Bronchial epithelial cell (primary cell): ENCODE results near the gene RAI1. TPM values are rescaled to one million over a fixed set of nuclear protein-coding genes. Genes with fewer than 3 reads are reported as not detected.
"Not testable (repeated sequence)": the region's sequence is repeated elsewhere in the genome, so short reads cannot be mapped to it uniquely, and the experiment has no call there.

Source experiments
- DNase-seq: peaks from one replicate; pipeline ENCODE4 v3.0.0-alpha.2; 2010; ENCODE audit warnings: low read depth
- FAIRE-seq: peaks from 2 replicates; lab custom pipeline; 2011; peaks lifted over from hg19 to GRCh38; lab: Jason Lieb, UNC
- H3K27me3 ChIP-seq: 2 replicates; pipeline ENCODE4 v1.5.1; 2011; ENCODE audit warnings: low read length; ENCODE audit not compliant: control insufficient read depth, insufficient read depth
- H3K36me3 ChIP-seq: 2 replicates; pipeline ENCODE4 v1.5.1; 2011; ENCODE audit warnings: low read length; ENCODE audit not compliant: control insufficient read depth, insufficient read depth
- H3K4me3 ChIP-seq: 2 replicates; pipeline ENCODE4 v1.5.1; 2011; ENCODE audit warnings: mild to moderate bottlenecking, low read depth, low read length, control low read depth
- CTCF ChIP-seq: IDR thresholded peaks from 2 replicates; pipeline ENCODE4 v1.5.1; 2011; ENCODE audit warnings: mild to moderate bottlenecking, moderate library complexity, low read length, control low read depth, inconsistent platforms; ENCODE audit not compliant: insufficient read depth, severe bottlenecking
- total RNA-seq: library from RNA; depleted of rRNA; stranded (reverse); fragments of >200 nt; gene quantifications from 2 replicates; pipeline ENCODE4 v1.2.1, GENCODE V29; 2014

The RAI1 gene
- total RNA-seq, 1 donor from 2014 or later, result 7.4 TPM

DNA sequence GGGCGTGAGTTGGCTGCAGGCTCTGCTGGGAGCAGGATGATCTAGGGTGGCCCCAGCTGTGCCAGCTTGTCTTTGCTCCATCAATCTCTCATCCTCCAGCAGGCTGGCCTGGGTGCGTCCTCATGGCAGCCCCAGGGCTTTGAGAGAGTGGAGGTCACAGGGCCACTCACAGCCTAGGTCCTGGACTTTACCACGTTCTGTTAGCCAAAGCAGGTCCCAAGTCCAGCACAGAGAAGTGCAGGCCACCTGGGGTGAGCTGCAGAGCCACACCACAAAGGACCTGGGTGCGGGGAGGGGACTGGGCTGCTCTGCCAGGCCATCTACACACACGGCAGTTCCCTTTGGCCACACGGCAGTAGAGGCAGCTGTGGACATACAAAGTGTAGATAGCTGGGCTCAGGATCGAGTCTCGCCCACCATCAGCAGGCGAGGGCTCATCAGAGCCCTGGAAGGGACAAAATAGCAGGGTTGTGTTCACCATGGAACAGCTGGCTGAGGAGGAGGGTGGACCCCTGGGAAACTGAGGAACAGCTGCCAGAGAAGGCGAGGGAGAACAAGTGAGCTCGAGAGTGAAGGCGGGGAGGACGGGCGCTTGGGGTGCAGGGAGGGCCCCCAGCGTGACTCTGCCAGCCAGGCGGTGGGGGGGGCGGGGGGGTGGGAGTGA, 125.5 kb downstream of the RAI1 start:
- peaks cover 28% of the 10 kb centered on the region for H3K36me3 ChIP-seq
- FAIRE-seq, result no peak
- TF ChIP-seq CTCF, result no peak
- no peak for DNase-seq
- no peaks in the 10 kb centered on the region for H3K27me3 ChIP-seq
- H3K4me3 ChIP-seq, result no peak overlapping the region

DNA sequence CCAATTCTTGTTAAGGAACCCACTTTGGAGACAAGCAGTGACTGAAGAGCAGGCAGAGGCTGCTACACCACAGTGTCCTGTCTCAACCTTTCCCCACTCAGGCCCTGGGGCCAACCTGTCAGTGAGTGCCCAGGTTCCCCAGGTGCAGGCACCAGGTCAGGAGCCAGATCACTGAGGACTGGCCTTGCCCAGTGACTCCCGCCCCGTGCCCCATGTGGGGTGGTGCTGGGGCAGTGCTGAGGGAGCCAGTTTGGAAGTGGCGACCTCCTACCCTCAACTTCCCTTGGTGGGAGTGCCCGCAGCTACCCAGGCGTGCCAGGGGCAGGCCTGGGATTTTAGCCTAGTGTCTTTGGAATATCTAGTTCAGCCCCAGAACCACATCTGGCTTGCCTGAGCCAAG, 126.2 kb downstream of the RAI1 start:
- H3K4me3 ChIP-seq, result no peak overlapping the region
- H3K36me3 ChIP-seq, result peaks cover 25% of the 10 kb centered on the region
- H3K27me3 ChIP-seq, result no peaks in the 10 kb centered on the region
- no peak for DNase-seq
- no peak for FAIRE-seq
- TF ChIP-seq CTCF, result no peak

GRCh38 chr17:17808200-17808599, 126.9 kb downstream of the RAI1 start:
- H3K36me3 ChIP-seq, result peaks cover 27% of the 10 kb centered on the region
- FAIRE-seq, DNase-seq, H3K4me3 ChIP-seq, H3K27me3 ChIP-seq: not testable (repeated sequence)

- no peak for FAIRE-seq
Observed at GRCh38 chr17:17808706-17809432, 127.6 kb downstream of the RAI1 start.

GRCh38 chr17:17809531-17810083, 128.3 kb downstream of the RAI1 start:
- no peak for DNase-seq
- peaks cover 26% of the 10 kb centered on the region for H3K36me3 ChIP-seq
- no peak for FAIRE-seq
- H3K4me3 ChIP-seq, result no peak overlapping the region
- no peaks in the 10 kb centered on the region for H3K27me3 ChIP-seq
- no peak for TF ChIP-seq CTCF

More at GRCh38 chr17:17808706-17809432, 127.6 kb downstream of the RAI1 start:
- DNase-seq, result peak; percentile 46
- TF ChIP-seq CTCF, result no peak
- H3K36me3 ChIP-seq, result peaks cover 27% of the 10 kb centered on the region
- no peaks in the 10 kb centered on the region for H3K27me3 ChIP-seq
- no peak overlapping the region for H3K4me3 ChIP-seq
